Measurements from ENCODE around the gene HIRA. TPM values are rescaled to one million over a fixed set of nuclear protein-coding genes. Genes with fewer than 3 reads are reported as not detected.

The HIRA gene
- total and polyA plus RNA-seq, 2 of the 8 experiments (the other 6 are each of a cell fraction or from before 2014, with no cell fraction given) = 34.9 to 67.2 TPM

DNA sequence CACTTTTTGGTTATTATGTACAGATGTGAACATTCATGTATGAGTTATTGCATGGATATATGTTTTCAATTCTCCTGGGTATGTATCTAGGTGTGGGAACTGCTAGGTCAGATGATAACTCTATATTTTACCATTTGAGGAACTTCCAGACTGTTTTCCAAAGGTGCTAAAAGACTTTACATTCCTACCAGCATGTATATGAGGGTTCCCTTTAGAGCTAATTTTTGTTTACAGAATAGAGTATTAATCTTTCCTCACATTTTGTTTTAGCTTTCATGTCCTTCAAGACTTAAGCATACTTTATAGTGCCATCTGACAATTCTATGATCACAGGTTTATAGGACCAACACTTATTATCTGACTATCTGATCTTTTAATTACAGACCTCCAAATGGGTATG lies 59.6 kb downstream of the HIRA start:
- no peaks in the 10 kb centered on the region for H3K9me3 ChIP-seq (ENCODE audit: insufficient read depth in 2 of 2, low read depth in 1 of 2, low read length in 1 of 2)
- no peak overlapping the region for H4K5ac ChIP-seq (ENCODE audit: insufficient read length, low read depth, low read length)
- no peak overlapping the region for H4K91ac ChIP-seq (replicated peaks; ENCODE audit: insufficient read length, low read length)
- peaks cover 23 to 59% (median 50%) of the 10 kb centered on the region in 4 experiments; a peak in 7 of 8 replicates for H3K36me3 ChIP-seq (ENCODE audit: control insufficient read depth in 2 of 4, insufficient read depth in 4 of 4, low read length in 3 of 4)
- no peak overlapping the region for H2BK120ac ChIP-seq (replicated peaks; ENCODE audit: low read depth, low read length)
- no peak overlapping the region for H2BK15ac ChIP-seq (ENCODE audit: low read length)
- H3K79me2 ChIP-seq (ENCODE audit: control insufficient read depth in 1 of 2, insufficient read depth in 2 of 2, low read length in 2 of 2) = no peaks in the 10 kb centered on the region
- H2BK12ac ChIP-seq (ENCODE audit: low read depth, low read length) = no peak overlapping the region
- no peak overlapping the region for H3K4me2 ChIP-seq (ENCODE audit: insufficient read depth in 1 of 2, low read depth in 2 of 2, low read length in 2 of 2)
- H3K4me3 ChIP-seq (ENCODE audit: extremely low read depth in 1 of 4, insufficient read depth in 2 of 4, low read depth in 3 of 4, low read length in 4 of 4) = no peak overlapping the region
- no peak overlapping the region for H2BK20ac ChIP-seq (ENCODE audit: low read length)
- no peak overlapping the region for H3K9ac ChIP-seq (replicated peaks in 1 of 4; ENCODE audit: extremely low read depth in 1 of 4, low read depth in 3 of 4, low read length in 3 of 4)
- no peak overlapping the region for H4K8ac ChIP-seq (ENCODE audit: extremely low read depth, insufficient read depth, low read length)
- CTCF ChIA-PET (ENCODE audit: partially characterized antibody) = interaction anchor here (1.5 kb wide), 1 partner anchor 18 kb away, joined by 7 read pairs; no protein-coding TSS in a partner anchor
- no peak overlapping the region for H3K56ac ChIP-seq (replicated peaks; ENCODE audit: insufficient read length, low read depth, low read length)
- H3K23me2 ChIP-seq (ENCODE audit: low read depth, low read length) = no peaks in the 10 kb centered on the region
- DNase-seq (ENCODE audit: low read depth in 1 of 2, low spot score in 2 of 2) = no peak
- no peak overlapping the region for H3K14ac ChIP-seq (ENCODE audit: insufficient read length)
- no peaks in the 10 kb centered on the region for H3K4me1 ChIP-seq (replicated peaks in 1 of 4; ENCODE audit: control insufficient read depth in 3 of 4, insufficient read depth in 4 of 4, low read length in 3 of 4)
- no peak overlapping the region for H3K4ac ChIP-seq (replicated peaks; ENCODE audit: insufficient read length, low read depth, low read length)
- no peak overlapping the region for H3K23ac ChIP-seq (ENCODE audit: insufficient read length)
- H2AK5ac ChIP-seq (ENCODE audit: low read depth, low read length) = no peak overlapping the region
- H4K20me1 ChIP-seq (replicated peaks in 1 of 2; ENCODE audit: control insufficient read depth in 1 of 2, insufficient read depth in 2 of 2, low read length in 2 of 2) = peaks cover 0 to 2% of the 10 kb centered on the region in 2 experiments
- H3K79me1 ChIP-seq (ENCODE audit: low read depth, low read length) = no peaks in the 10 kb centered on the region
- no peak overlapping the region for H3K27ac ChIP-seq (ENCODE audit: low read depth, low read length)
- H2BK5ac ChIP-seq (ENCODE audit: low read depth, low read length) = no peak overlapping the region
- H2AFZ ChIP-seq (ENCODE audit: low read length) = no peak overlapping the region
- POLR2A ChIA-PET (ENCODE audit: partially characterized antibody) = no interaction called here
- no peak overlapping the region for H3K18ac ChIP-seq (ENCODE audit: extremely low read depth, low read length)
- FAIRE-seq = no peak
- no peaks in the 10 kb centered on the region for H3K27me3 ChIP-seq (replicated peaks in 1 of 4; ENCODE audit: control insufficient read depth in 3 of 4, extremely low read depth in 1 of 4, insufficient read depth in 3 of 4, low read length in 3 of 4)
- TF ChIP-seq, protein P1, sequence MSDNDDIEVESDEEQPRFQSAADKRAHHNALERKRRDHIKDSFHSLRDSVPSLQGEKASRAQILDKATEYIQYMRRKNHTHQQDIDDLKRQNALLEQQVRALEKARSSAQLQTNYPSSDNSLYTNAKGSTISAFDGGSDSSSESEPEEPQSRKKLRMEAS (IDR thresholded peaks at IDR 0.05) = no peak
